ENCODE data around the gene HLA-B.

The HLA-B gene

DNA sequence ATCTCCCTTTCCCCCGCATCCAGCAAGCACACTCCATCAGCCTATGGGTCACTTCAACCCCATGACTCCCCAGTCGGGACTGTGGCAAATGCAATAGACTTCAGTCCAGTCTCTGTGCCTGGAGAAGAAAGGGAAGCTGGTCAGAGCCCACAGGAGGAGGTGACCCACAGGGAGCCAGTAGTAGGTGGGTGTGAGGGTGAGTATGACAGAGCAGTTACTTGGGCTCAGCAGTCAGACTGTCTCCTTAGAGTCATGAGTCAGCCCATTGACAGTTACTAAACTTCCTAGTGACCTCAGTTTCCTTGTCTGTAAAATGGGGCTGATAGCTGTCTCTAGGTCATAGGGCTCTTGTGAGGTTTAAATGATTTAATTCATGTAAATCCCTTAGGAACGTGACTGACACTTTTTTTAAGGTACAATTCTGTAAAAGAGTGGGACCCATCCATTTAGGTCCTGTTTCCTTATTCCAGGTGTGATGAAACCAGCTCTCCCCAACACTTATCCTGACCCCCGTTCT is 51.2 kb downstream of the HLA-B start:
- DNase-seq (ENCODE audit: low read depth) = no peak

DNA sequence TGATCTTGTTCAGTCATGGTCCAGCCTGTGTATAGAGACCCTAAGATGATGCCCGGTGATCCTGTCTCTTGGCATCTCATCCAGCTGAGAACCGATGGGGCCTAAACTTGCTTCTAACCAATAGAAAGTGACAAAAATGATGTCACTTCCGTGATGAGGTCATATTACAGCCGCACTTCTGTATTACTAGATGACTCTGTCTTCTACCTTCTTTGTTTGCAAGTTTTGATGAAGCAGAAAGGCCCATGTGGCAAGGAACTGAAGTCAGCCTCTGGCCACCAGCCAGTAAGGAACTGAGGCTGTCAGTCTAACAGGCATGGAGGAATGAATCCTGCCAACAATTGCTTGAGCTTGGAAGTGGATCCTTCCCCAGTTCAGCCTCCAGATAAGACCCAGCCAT is 52.3 kb downstream of the HLA-B start:
- DNase-seq (ENCODE audit: low read depth) = no peak
